Stimulated activated CD4-positive, alpha-beta T cell treated with anti-CD3 and anti-CD28 coated beads, Interleukin-15, amount 100 ng/mL, for 48 hours (primary cell): Measurements from ENCODE around the gene ZNF234.
"Not testable (repeated sequence)": the region's sequence is repeated elsewhere in the genome, so short reads cannot be mapped to it uniquely, and the experiment has no call there.

Source experiments
- DNase-seq, 2 donors: peaks; one replicate each; pipeline ENCODE4 v3.0.0-alpha.2; 2020; ENCODE audit warnings: low read depth in 2 of 2

Gene ZNF234

DNA sequence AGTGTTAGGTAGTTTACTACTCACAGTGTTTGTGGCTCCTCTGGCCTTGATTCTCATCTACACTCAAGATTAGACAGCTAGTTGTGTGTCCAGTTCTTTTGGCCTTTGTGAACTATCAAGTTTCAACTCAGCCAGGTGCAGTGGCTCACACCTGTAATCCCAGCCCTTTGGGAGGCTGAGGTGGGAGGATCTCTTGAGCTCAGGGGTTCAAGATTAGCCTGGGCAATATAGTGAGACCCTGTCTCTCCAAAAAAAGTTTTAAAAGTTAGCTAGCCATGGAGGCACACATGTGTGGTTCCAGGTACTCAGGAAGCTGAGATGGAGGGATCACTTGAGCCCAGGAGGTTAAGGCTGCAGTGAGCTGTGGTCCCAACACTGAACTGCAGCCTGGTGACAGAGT, 39.6 kb downstream of the ZNF234 start:
- no peak for DNase-seq

GRCh38 chr19:44182145-44182544, 40.8 kb downstream of the ZNF234 start:
- no peak for DNase-seq

DNA sequence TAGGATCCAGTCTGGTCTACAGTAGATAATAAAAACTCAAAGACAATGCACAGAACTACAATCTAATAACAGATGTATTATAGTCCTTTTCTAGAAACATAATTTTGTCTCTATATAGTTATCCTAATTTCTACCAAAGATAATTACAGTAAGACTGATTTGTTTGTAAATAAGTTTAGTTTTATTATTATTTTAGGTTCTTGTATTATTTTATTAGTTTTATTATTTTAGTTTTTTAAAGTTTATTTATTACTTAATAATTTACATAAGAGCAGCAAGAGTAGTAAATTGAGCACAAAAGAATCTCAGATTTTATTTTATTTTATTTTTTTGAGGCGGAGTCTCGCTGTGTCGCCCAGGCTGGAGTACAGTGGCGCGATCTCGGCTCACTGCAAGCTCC, 48.7 kb downstream of the ZNF234 start:
- no peak for DNase-seq

DNA sequence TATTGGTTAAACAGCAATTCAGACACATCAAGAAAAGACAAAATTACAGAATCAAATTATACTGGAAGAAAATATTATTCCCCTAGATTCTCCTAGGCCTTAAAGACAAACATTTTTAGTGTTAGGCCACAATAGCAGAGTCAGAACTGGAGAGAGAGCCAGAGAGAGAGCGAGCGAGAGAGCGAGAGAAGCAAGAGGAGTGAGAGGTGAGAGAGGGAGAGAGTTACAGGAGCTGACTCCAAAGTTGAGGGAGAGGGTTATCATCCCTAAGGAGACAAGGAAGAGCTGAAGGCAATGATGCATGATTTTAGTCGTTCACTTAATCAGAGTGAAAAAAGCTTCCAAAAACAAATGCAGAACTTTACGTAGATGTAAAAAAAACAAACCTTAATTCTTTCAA, 50.8 kb downstream of the ZNF234 start:
- DNase-seq: no peak

GRCh38 chr19:44196772-44197171, 55.4 kb downstream of the ZNF234 start:
- DNase-seq: no peak

DNA sequence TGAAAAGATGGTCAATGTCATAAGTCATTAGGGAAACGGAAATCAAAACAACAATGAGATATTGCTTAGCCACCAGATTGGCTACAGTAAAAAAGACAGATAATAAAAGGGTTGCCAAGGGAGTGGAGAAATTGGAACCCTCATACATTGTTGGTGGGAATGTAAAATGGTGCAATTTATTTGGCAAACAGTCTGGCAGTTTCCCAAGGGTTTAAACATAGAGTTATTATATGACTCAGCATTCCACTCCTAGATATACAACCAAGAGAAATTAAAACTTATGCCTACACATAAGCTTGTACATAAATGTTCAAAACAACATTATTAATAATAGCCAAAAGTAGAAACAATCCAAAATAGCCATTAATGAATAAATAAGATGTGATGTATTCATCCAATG, 61.1 kb downstream of the ZNF234 start:
- no peak for DNase-seq

GRCh38 chr19:44202974-44203373, 61.6 kb downstream of the ZNF234 start:
- DNase-seq: no peak

GRCh38 chr19:44203877-44204276, 62.5 kb downstream of the ZNF234 start:
- DNase-seq: not testable (repeated sequence)

DNA sequence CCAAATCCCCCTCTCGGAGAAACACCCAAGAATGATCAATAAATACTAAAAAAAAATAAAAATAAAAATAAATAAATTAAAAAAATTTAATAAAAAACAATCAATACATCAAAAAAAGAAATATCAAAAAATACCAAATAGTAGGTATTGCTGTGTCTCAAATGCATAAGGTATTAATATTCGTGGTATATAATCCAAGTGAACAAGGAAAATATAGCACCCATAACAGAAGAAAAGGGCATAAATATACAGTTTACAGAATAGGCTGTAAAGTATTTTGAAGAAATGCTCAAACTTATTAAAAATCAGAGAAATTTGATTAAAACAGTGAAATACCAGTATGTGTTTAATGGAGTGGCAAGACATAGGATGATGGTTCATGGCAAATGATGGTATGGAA, 63.4 kb downstream of the ZNF234 start:
- no peak for DNase-seq

DNA sequence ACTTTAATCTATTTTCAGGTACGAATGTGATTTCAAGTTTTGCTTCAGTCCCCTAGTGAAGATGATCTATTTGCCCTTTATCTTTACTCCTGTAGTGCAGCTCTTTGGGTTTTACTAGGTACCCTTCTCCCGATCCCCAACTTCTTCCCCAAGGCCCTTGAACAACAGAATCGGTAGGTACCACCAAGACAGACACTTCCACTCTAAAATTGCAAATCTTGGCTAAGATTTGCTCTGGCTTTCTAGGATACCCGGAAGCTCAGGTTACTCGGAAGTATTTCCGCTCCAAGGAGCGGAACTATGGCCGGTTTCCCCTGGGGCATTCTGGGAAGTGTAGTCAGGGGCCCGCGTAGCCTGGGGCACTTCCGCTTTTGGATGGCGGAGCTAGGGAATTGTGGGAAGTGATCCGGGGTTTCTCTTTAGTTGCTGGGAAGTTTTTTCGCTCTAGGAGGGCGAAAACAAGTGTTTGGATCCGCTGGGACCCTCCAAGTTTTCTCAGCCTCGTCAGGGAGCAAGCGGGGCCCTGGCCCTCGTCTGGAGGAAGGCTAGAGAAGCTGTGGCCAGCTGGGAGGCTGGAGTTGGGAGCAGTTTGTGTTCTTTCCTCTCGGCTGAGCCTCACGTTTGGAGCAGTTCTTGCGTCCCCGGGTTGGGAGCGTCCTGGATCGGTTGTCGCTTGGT, 65.9 kb downstream of the ZNF234 start:
- DNase-seq: peak; percentile 66 to 68
